Measurements from ENCODE around the gene EIPR1.
"Not testable (repeated sequence)": the region's sequence is repeated elsewhere in the genome, so short reads cannot be mapped to it uniquely, and the experiment has no call there.

The EIPR1 gene

DNA sequence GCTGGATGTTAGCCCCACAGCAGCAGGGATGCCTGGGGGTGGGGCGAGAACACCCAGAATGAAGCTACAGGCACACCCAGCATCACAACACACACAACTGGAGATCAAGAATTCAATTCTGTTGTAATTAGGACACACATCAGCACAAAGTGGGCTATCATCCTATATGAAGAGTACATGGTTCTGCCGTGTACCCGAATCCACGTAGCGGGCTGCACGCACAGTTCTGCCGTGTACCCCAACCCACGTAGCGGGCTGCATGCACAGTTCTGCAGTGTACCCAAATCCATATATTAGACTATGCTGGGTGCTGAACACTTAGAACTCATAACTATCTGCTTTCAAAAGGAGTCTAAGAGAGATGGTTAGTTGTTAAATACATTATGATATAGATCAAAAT lies 86.5 kb downstream of the EIPR1 start:
- no peak for DNase-seq (ENCODE audit: low read depth in 3 of 3, low spot score in 1 of 3)

DNA sequence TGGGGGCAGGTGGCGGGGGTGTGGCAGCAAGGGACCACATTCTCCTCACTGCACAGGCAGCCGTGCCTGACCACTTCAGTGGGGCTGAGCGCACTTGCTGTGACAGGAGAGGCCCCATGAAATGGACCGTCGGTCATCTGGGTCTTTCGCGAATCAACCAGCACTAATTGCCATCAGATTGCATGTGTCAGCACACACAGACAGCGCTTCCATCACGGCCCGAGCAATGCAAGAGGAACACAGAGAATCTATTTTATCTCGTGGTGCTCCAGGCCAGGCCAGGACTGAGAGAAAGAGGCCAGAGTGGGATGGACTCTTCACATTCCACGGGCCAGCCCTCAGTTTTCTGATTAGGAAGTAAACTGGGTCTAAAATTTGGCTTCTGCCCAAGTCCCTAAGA lies 87.0 kb downstream of the EIPR1 start:
- no peak for DNase-seq (ENCODE audit: low read depth in 3 of 3, low spot score in 1 of 3)

DNA sequence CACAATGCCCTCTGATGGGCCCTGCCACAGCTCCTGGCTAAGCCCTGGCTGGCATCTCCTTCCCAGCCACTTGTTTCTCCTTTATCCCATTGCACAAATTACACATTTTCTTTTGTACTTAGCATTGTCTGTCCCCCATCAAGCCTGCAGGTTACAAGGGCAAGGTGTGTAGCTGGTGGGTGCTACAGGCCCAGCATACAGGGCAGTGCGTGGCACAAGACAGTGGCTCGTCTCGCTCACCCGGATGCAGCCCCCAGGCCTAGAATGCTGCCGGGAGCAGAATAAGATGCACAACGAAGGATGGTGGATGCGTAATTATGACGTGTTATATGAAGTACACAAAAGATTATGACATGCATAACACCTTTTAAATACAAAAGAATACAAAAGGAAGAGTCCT lies 87.6 kb downstream of the EIPR1 start:
- no peak for DNase-seq (ENCODE audit: low read depth in 3 of 3, low spot score in 1 of 3)

DNA sequence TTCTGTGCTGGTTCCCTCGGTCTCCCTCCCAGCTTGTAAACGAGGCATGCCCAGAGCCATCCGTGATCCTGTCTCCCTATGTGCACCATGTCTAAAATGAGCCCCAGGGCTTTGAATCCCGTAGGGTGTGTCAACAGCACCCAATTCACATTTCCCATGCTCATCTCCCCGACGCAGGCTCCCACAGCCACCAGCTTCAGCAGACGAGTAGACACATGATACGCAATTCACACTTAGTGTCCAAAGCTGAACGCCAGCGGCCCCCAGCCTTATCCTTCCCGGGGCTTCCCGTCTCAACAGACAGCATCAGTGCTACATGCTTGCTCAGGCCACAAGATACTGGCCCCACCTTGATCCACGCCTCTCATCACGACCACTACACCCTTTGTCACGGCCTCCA lies 88.1 kb downstream of the EIPR1 start:
- DNase-seq (ENCODE audit: low read depth in 3 of 3, low spot score in 1 of 3): no peak

GRCh38 chr2:3289171-3289515 lies 88.5 kb downstream of the EIPR1 start:
- DNase-seq (ENCODE audit: low read depth in 3 of 3, low spot score in 1 of 3): no peak

GRCh38 chr2:3288470-3289170 lies 89.0 kb downstream of the EIPR1 start:
- no peak for DNase-seq (ENCODE audit: low read depth in 3 of 3, low spot score in 1 of 3)

- DNase-seq (ENCODE audit: low read depth in 3 of 3, low spot score in 1 of 3): no peak
Measured at GRCh38 chr2:3287896-3288295, 89.7 kb downstream of the EIPR1 start.

- not testable (repeated sequence) for DNase-seq (ENCODE audit: low read depth in 3 of 3, low spot score in 1 of 3)
Measured at GRCh38 chr2:3286646-3287036, 91.0 kb downstream of the EIPR1 start.

DNA sequence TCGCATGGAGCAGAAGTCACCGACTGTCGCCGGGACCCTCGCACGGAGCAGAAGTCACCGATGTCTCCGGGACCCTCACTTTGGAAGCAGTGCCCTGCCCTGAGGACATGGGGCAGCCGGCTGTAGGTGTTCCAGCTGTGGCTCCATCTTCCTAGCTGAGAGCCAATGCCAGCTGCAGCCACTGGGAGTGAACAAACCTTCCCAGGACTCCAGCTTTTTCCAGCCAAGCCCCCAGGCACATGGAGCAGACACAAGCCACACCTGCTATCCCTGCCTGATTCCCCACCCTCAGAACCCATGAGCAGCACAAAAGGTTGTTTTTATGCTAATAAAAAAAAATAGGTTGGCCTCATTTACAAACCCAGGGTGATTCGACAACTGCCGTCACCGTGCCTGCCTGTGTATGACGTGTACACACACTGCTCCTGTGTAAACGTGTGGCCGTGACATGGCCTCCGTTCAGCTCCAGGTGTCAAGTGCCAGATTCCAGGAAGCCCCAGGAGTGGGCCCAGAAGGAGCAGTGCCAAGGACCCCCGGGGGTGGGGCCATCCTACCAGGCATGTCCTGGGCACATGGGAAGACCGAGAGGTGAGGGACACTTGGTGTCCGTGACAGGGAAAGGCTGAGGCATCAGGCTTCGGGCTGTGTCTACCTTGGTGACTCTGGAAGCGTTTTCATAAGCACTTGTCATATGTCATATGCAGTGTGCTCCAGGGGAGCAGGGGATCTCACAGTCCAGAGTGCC lies 91.5 kb downstream of the EIPR1 start:
- no peak for DNase-seq (ENCODE audit: low read depth in 3 of 3, low spot score in 1 of 3)

DNA sequence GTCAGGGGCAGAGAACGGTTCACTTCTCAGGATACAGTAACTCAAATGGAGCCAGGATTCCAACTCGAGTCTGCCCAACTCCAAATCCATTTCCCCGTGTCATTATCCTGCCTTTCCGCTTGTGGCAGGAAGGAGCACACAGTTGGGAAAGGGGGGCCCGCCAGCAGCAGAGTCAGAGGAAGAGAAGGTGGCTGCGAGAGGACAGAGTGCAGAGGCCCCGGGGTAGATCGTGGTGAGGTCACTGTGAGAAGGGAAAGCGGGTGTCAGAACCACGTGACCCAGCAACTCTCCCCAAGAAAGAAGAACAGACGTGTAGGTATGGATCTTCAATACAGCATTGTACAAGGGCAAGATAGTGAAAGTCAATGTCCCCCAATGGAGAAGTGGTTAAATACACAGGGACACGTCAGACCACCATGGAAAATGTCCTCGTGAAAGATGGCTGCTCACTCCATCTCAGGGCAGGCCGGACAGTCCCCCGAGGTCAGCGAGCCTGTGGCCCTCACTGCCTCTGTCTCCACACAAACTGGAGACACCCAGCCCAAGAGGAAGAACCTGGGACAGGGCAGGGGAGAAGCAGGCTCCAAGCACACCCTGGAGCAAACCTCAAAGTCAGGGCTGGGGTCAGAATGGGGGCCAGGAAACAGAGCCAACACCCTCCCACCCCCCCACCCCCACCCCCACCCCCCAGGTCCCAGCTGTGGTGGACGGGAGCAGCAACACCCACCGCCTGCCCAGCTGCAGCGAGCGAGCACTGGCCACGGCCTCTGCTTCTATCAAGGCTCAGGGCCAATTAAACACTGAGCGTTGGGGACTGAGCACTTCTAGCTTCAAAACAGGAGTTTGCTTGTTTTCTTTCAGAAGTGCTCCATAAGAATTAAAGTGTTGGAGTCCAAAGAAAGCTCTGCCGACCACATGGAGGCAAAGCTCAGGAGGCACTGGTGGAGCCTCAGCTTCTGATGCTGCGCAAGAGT lies 92.7 kb downstream of the EIPR1 start:
- DNase-seq (ENCODE audit: low read depth in 3 of 3, low spot score in 1 of 3): no peak

DNA sequence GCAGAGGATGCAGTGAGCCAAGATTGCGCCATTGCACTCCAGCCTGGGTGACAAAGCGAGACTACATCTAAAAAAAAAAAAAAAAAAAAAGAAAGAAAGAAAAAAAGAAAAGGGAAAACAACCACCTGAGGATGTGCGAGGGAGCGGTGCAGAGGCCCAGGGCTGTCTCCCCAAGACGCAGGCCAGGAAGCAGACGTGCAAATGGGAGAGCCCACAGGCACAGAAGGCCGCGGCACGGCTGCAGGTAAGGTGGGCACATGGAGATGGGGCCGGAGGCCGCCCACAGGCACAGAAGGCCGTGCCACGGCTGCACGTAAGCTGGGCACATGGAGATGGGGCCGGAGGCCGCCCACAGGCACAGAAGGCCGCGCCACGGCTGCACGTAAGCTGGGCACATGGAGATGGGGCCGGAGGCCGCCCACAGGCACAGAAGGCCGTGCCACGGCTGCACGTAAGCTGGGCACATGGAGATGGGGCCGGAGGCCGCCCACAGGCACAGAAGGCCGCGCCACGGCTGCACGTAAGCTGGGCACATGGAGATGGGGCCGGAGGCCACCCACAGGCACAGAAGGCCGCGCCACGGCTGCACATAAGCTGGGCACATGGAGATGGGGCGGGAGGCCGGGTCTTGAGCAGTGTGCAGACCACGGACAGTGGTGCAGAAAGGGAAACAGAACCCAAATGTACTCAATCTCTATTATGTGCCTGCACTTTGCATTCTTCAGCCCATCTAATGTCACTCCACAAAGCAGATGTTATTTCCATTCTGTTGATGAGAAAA lies 93.6 kb downstream of the EIPR1 start:
- DNase-seq (ENCODE audit: low read depth in 3 of 3, low spot score in 1 of 3): not testable (repeated sequence)

- no peak for DNase-seq (ENCODE audit: low read depth in 3 of 3, low spot score in 1 of 3)
Measured at GRCh38 chr2:3283206-3283605, 94.4 kb downstream of the EIPR1 start.

DNA sequence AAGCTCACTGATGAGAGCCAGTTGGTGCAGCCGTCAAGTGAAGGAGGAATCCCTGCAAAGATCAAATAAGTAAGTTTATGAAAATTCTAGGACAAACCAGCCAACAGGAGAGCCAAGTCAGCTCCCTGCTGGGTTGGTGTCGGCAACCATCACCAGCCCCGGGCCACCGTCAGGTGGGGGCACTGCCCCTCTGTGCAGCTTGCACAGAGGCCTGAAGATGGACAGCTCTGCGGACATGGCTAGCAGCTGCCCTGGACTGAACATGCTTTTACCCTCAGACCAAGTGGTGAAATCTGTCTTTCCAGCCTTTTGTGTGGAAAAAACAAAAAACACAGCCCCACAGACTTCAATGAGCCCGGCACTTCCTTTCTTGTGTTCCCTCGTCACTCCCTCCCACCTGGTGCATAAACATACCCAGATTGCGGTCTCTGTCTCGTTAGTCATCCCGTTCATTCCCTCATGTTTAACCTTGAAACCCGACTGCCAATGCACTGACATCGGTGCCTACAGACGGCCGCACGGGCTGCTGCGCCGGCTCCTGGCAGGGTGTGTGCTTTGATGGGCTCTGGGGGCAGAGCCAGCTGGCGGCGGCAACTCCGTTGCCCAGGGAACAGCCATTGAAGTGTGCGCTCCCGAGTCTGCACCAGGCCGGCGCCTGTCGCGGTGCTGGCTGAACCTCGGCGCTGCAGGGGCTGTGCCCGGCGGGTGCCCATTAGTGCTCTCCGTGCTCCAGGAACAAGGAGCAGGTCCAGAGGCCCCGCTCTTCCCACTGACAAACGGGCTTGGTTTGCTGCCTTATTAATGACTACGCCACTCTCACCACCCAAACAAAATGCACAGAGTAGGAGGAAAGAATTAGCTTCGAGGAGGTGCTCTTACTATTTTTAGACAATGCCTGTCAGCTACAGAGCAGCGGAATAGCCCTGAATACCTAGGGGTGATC lies 95.3 kb downstream of the EIPR1 start:
- DNase-seq (ENCODE audit: low read depth in 3 of 3, low spot score in 1 of 3): no peak

GRCh38 chr2:3280683-3281520 lies 96.7 kb downstream of the EIPR1 start:
- no peak for DNase-seq (ENCODE audit: low read depth in 3 of 3, low spot score in 1 of 3)

DNA sequence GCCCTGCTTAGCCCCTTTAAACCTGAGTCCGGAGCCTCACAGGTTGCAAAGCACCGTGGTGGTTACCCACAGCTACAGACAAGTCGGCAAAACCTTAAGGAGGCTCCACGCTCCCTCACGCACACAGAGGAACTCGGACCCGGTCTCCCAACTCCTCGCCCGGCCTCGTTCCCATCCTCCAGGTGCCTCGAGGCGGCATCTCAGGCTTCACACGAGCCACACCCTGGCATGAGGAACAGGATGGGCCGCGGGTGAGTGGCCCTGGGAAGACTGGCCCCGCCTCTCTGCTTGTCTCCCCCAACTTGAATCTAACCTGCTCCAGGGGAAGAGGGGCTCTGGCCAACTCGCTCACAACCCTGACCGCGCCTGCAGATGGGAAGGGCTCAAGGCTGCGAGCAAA lies 97.4 kb downstream of the EIPR1 start:
- DNase-seq (ENCODE audit: low read depth in 3 of 3, low spot score in 1 of 3): no peak

DNA sequence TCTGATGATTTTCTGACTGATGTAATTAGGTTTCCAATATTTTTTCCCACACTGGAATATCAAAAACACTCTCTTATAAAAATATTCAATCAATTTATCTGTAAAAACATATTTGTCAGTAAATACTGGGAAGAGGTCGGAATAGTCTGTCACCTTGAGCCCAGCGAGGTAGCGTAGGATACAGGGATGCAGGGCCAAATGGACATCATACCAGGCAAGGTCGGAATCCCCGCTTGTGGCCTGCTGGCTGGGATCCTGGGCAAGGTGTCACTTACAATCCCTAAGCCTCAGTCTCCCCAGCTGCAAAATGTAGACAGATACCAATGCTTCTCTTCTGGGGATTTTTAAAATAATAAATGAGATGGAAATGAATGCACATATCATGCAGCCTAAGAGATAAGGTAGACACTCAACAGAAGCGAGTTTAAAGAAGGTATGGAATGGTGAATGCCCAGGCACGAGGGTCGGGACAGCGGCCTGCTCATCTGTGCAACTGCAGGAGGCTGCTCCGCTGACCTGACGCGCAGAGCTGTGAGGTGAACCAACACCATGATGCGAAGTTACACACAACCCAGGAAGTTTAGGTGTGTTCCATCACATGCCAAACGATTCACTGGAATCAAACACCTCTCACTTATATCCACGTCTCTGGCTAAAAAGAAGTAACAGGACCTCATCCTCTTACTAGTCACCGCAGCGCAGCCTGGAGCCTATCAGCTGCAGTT lies 98.2 kb downstream of the EIPR1 start:
- no peak for DNase-seq (ENCODE audit: low read depth in 3 of 3, low spot score in 1 of 3)

GRCh38 chr2:3278521-3279218 lies 98.9 kb downstream of the EIPR1 start:
- DNase-seq (ENCODE audit: low read depth in 3 of 3, low spot score in 1 of 3): no peak
